IMR-90 (cell line): ENCODE results near the gene AGPAT3.

Experiments used
- CEBPB ChIP-seq: IDR thresholded peaks from 2 replicates; pipeline ENCODE4 v1.6.1; 2012; ENCODE audit warnings: low read depth, low read length, improper control_type of control experiment
- CTCF ChIP-seq: conservative IDR thresholded peaks from 2 replicates; pipeline ENCODE4 v1.5.1; 2012; ENCODE audit warnings: mild to moderate bottlenecking, low read depth, low read length, improper control_type of control experiment
- FOS ChIP-seq: fragments of 150-350 bp; IDR thresholded peaks from 2 replicates; pipeline ENCODE4 v1.6.1; 2016; ENCODE audit warnings: low read depth, low read length
- MAFK ChIP-seq: IDR thresholded peaks from 2 replicates; pipeline ENCODE4 v1.6.1; 2012; ENCODE audit warnings: low read depth, low read length, improper control_type of control experiment
- POLR2A ChIP-seq: IDR thresholded peaks from 2 replicates; pipeline ENCODE4 v1.6.1; 2012; ENCODE audit warnings: mild to moderate bottlenecking, low read depth, low read length
- TF ChIP-seq, protein P1 (sequence below): fragments of 150-350 bp; IDR thresholded peaks from 2 replicates; pipeline ENCODE4 v1.6.1; 2017; ENCODE audit warnings: mild to moderate bottlenecking, antibody characterized with exemption, low read length, low read depth

DNA sequence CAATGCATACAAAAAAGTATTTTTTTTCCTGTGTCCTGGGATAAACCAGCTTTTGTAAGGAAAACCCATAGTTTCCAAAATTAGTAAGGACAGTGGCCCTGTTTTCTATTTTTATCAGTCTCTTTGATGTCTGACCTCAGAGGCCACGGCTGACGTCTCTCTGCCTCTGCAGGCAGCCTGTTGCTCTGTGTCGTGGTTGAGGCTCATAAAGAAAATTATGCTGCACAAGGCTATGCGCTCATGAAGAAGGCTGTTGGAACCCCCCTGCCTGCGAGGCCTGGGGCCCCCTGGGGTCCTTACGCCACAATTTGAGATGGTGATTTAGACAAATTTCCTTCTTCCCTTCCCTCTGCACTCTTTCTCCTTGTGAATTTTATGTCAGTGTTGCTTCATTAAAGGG is 48.9 kb downstream of the AGPAT3 start:
- TF ChIP-seq CTCF (no peak), FOS (no peak), MAFK (no peak), POLR2A (no peak), CEBPB (no peak)
- TF ChIP-seq, protein P1, sequence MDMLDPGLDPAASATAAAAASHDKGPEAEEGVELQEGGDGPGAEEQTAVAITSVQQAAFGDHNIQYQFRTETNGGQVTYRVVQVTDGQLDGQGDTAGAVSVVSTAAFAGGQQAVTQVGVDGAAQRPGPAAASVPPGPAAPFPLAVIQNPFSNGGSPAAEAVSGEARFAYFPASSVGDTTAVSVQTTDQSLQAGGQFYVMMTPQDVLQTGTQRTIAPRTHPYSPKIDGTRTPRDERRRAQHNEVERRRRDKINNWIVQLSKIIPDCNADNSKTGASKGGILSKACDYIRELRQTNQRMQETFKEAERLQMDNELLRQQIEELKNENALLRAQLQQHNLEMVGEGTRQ, result no peak
